Skeletal muscle tissue (tissue), 4 donors: ENCODE measurements around the gene PGS1. TPM values are rescaled to one million over a fixed set of nuclear protein-coding genes. Genes with fewer than 3 reads are reported as not detected.

Experiments
- H3K27ac ChIP-seq: one replicate; pipeline ENCODE4 v1.7.0; 2013; ENCODE audit warnings: mild to moderate bottlenecking, low read depth, low read length, inconsistent platforms
- H3K27me3 ChIP-seq, 3 donors: one replicate each; pipeline ENCODE4 v1.7.0; 2013; ENCODE audit warnings: low read length in 3 of 3; ENCODE audit not compliant: control insufficient read depth in 3 of 3, insufficient read depth in 3 of 3
- H3K36me3 ChIP-seq, 3 donors: one replicate each; pipeline ENCODE4 v1.7.0; 2013; ENCODE audit warnings: low read length in 3 of 3; ENCODE audit not compliant: control insufficient read depth in 3 of 3, insufficient read depth in 3 of 3
- H3K4me1 ChIP-seq, 3 donors: one replicate each; pipeline ENCODE4 v1.7.0; 2013; ENCODE audit warnings: low read length in 3 of 3, mild to moderate bottlenecking in 3 of 3; ENCODE audit not compliant: control insufficient read depth in 3 of 3, insufficient read depth in 3 of 3
- H3K4me3 ChIP-seq, 3 donors: one replicate each; pipeline ENCODE4 v1.7.0; 2013; ENCODE audit warnings: low read length in 3 of 3
- H3K9ac ChIP-seq, 3 donors: one replicate each; pipeline ENCODE4 v1.7.0; 2013; ENCODE audit warnings: low read length in 3 of 3, mild to moderate bottlenecking in 3 of 3, moderate library complexity in 2 of 3, low read depth in 1 of 3
- H3K9me3 ChIP-seq, 3 donors: one replicate each; pipeline ENCODE4 v1.7.0; 2013; ENCODE audit warnings: low read length in 3 of 3; ENCODE audit not compliant: control insufficient read depth in 3 of 3
- total RNA-seq: library from RNA; depleted of rRNA; stranded (reverse); fragments of >200 nt; gene quantifications from one replicate; pipeline ENCODE4 v1.2.3, GENCODE V29; 2014
- donor health status: Osteomylitis.

The PGS1 gene
- total RNA-seq, 1 donor from 2014 or later, result 15.1 TPM

DNA sequence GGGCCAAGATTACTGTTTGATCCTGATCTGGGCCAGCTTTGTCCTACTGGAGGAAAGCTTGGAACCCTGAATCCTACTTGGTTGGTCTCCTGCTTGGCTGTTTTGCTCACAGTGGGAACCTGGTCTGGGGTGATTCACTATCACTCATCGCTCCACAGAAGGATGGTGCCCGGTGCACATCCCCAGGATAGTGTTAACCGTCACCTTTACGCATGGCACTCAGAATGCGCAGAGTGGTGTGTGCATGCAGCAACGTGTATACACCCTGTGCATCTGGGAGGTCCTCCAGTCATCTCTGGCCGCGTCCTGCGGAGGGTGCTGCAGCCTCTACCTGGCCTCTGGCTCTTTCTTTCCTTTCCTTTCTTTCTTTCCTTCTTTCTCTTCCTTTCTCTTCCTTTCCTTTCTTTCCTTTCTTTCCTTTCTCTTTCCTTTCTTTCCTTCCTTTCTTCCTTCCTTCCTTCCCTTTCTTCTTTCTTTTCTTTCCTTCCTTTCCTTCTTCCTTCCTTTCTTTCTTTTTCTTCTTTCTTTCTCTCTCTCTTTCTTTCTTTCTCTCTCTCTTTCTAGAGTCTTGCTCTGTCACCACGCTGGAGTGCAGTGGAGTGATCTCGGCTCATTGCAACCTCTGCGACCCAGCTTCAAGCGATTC, 31.7 kb upstream of the PGS1 start:
- Histone ChIP-seq H3K9me3 (no peaks in the 10 kb centered on the region), H3K9ac (peak overlapping the region in 2 of 3 donors; percentile 7 to 35), H3K36me3 (no peaks in the 10 kb centered on the region), H3K4me3 (peak overlapping the region in 2 of 3 donors; percentile 27 to 52), H3K4me1 (peaks cover 62 to 85% (median 62%) of the 10 kb centered on the region in 3 donors), H3K27me3 (no peaks in the 10 kb centered on the region), H3K27ac (peak overlapping the region; percentile 62)

DNA sequence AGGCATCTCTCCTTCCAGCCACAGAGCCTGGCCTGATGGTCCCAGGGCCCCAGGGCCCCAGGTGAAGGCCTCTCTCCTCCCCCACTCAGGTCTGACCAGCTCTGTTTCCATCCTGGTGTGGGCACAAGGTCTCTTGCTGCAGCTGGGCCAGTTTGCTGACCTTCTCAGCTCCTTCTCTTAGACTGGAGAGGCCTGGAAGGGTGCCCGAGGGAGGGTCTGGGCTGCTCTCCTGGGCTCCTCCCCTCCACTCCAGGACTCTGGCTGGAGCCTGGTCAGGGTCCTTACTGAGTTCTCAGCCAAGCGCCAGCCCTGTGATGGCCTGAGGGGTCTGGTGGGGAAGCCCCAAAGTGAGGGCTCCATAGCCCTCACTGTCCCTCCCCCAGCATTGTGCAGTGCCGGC, 31.0 kb upstream of the PGS1 start:
- peaks cover 64 to 86% (median 68%) of the 10 kb centered on the region in 3 donors for H3K4me1 ChIP-seq
- no peak overlapping the region for H3K27ac ChIP-seq
- no peaks in the 10 kb centered on the region for H3K9me3 ChIP-seq
- no peaks in the 10 kb centered on the region for H3K36me3 ChIP-seq
- no peaks in the 10 kb centered on the region for H3K27me3 ChIP-seq
- H3K9ac ChIP-seq, result no peak overlapping the region
- H3K4me3 ChIP-seq, result no peak overlapping the region

DNA sequence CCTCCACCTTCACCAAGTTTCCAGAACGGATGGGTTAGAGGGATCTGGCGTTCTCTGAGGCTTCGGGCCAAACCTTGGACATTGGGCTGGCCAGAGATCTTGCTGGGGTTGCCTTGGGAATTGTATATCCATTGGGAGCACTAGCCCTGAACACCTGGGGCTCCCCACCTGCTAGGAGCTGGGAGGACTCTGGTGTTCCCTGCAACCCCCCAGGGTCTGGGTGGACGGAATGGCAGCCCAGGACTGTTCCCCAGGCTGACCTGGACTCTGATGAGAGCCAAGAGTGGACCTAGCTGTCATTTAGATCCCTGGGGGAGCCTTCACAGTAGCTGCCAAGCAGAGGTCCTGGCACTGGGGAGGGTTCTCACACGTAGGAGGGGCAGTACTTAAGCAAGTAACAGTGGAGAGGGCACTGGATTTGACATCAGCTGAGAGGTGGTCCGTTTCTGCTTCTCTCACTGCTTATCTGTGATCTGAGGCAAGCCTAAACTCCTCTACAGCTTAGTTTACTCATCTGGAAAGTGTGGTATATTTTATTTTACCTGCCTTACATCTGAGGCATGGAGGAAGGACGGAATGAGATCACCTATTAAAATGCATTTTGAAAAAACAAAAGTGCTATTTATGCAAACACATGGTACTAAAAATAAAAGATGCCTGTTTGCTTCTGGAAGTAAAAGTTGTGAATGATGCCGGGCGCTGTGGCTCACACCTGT, 30.2 kb upstream of the PGS1 start:
- Histone ChIP-seq H3K27ac (no peak overlapping the region), H3K9me3 (no peaks in the 10 kb centered on the region), H3K4me3 (no peak overlapping the region), H3K4me1 (peaks cover 60 to 81% (median 64%) of the 10 kb centered on the region in 3 donors), H3K36me3 (no peaks in the 10 kb centered on the region), H3K9ac (peak overlapping the region in 1 of 3 donors; percentile 54), H3K27me3 (no peaks in the 10 kb centered on the region)

DNA sequence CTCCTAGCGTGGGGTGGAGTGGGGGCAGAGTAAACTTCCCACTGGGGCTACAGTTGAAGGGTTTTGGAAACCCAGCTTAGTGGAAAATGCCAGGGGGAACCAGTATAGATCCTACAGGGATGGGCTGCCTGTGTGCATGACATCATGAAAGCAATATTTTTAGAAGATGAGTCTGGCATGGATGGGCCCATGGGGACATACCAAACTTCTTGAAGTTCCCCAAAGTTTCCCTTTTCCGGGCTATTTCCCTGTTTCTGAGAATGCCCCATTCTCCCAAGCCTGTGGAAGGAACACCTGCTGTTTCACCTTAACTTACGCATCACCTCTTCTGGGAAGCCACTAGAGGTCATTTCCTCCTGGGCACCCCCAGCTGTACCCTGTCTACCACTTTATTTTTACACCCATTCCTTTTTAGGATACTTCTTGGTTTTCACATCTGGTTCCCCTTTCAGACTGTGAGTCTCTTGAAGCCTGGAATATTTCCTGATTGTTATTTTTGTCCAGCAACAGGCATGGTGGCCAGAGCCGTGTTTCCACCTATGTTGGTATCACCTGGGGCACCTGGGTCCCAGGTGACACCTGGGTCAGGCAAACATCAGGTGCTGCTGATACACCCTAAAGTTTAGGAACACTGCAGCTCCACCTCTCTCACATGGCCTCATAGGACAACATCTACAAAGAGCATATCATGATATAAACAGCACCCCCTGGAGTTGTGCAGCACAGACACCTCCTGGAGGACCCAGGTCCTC, 28.4 kb upstream of the PGS1 start:
- Histone ChIP-seq H3K36me3 (no peaks in the 10 kb centered on the region), H3K27me3 (no peaks in the 10 kb centered on the region), H3K27ac (peak overlapping the region; percentile 33), H3K9me3 (no peaks in the 10 kb centered on the region), H3K4me3 (no peak overlapping the region), H3K4me1 (peaks cover 56 to 83% (median 64%) of the 10 kb centered on the region in 3 donors), H3K9ac (no peak overlapping the region)

DNA sequence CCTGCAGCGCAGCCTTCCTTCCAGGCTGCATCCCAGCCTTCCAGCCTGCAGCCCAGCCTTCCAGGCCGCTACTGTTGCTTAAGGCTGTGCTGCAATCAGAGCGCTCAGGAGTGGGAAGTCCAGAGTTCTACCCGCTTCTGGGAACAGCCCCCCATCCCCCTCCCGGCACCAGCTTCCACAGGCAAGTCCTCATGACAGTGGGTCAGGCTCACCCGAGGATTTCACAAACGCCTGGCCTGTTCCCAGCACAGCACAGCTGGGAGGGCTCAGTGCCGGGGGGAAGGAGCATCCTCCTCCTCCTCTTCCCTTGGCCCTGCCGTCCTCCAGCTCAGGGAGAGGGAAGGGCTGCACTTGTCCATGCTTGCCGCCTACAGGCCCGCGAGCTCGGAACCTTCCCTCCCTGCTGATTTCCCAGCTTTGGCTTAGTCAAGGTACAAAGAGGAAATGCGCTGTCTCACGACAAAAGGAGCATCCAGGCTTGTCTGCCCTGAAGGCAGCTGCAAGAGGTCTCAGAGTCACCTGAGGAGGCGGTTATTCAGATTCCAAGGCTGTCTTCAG, 26.9 kb upstream of the PGS1 start:
- H3K4me1 ChIP-seq, result peaks cover 54 to 83% (median 64%) of the 10 kb centered on the region in 3 donors

DNA sequence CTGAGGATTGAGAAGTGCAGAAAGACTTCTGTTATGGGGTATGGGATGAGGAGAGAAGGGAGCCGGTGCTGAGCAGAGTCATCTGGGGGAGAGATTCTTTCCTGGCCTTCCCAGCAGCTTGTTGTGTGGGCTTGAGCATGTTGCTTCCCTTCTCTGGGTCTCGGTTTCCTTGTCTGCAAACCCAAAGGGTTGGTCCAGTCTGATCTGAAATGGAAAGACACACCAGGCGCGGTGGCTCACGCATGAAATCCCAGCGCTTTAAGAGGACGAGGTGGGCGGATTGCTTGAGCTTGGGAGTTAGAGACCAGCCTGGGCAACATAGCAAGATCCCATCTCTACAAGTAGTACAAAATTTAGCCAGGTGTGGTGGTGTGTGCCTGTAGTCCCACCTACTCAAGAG, 24.6 kb upstream of the PGS1 start:
- H3K9ac ChIP-seq, result peak overlapping the region; percentile 68 to 79 (median 75)
- H3K4me1 ChIP-seq, result peaks cover 65 to 86% (median 78%) of the 10 kb centered on the region in 3 donors
- H3K9me3 ChIP-seq, result no peaks in the 10 kb centered on the region
- peak overlapping the region in 1 of 3 donors; percentile 61 for H3K4me3 ChIP-seq
- H3K27me3 ChIP-seq, result no peaks in the 10 kb centered on the region
- H3K36me3 ChIP-seq, result peaks cover 6 to 14% (median 11%) of the 10 kb centered on the region in 3 donors
- H3K27ac ChIP-seq, result peak overlapping the region; percentile 96

More for the DNA sequence above, 26.9 kb upstream of the PGS1 start:
- H3K27me3 ChIP-seq, result no peaks in the 10 kb centered on the region
- peak overlapping the region; percentile 40 to 68 (median 41) for H3K9ac ChIP-seq
- peak overlapping the region; percentile 96 for H3K27ac ChIP-seq
- H3K4me3 ChIP-seq, result peak overlapping the region; percentile 35 to 64 (median 41)
- H3K9me3 ChIP-seq, result no peaks in the 10 kb centered on the region
- H3K36me3 ChIP-seq, result no peaks in the 10 kb centered on the region

DNA sequence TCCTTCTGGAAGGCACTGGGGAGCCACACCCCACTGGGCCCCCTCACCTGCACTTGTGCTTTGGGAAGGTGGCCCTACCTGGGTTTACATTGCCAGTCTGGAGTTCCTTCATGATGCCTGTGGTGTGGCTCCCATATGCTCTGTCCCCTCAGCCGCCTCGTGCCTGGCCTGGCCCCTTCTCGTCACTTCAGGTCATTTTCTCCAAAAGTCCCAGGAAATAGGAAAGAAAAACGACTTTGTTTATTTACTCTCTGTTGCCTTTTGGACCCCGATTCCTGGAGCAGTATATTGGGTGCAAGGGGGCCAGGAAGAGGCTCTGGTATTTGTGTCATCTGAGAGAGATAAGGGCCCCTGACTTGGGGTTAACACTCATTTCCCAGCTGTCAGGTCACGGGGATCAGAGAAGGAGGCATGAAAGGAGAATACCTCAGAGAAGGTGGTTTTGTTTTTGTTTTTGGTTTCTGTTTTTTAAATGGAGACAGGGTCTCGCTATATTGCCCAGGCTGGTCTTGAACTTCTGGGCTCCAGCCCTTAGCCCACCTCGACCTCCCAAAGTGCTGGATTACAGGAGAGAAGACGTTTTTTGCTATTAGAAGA, 23.3 kb upstream of the PGS1 start:
- H3K36me3 ChIP-seq, result peaks cover 6 to 14% (median 11%) of the 10 kb centered on the region in 3 donors
- peak overlapping the region; percentile 96 for H3K27ac ChIP-seq
- peak overlapping the region in 1 of 3 donors; percentile 43 for H3K9ac ChIP-seq
- H3K9me3 ChIP-seq, result no peaks in the 10 kb centered on the region
- peaks cover 65 to 79% (median 72%) of the 10 kb centered on the region in 3 donors for H3K4me1 ChIP-seq
- no peaks in the 10 kb centered on the region for H3K27me3 ChIP-seq
- H3K4me3 ChIP-seq, result no peak overlapping the region

DNA sequence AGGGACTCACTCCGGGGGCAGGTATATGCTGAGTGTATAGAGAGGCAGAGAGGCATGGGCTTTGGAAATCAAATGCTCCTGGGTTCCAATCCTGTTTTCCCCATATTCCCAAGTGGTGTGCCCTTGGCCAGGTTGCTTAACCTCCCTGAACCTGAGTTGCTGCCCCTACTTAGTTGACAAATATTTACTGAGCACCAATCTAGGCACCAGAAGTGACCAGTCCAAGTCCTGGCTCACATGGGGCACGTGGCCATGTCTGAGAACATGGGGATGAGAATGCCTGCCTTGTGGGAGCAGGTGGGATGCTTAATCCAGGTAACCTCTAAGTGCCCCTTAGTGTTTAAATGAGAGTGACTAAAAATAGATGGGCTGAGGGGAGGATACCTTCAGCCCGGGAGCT, 22.7 kb upstream of the PGS1 start:
- Histone ChIP-seq H3K27me3 (no peaks in the 10 kb centered on the region), H3K27ac (peak overlapping the region; percentile 96), H3K4me3 (no peak overlapping the region), H3K9ac (peak overlapping the region in 2 of 3 donors; percentile 57 to 77), H3K9me3 (no peaks in the 10 kb centered on the region), H3K4me1 (peaks cover 67 to 77% (median 74%) of the 10 kb centered on the region in 3 donors), H3K36me3 (peaks cover 6 to 14% (median 11%) of the 10 kb centered on the region in 3 donors)

DNA sequence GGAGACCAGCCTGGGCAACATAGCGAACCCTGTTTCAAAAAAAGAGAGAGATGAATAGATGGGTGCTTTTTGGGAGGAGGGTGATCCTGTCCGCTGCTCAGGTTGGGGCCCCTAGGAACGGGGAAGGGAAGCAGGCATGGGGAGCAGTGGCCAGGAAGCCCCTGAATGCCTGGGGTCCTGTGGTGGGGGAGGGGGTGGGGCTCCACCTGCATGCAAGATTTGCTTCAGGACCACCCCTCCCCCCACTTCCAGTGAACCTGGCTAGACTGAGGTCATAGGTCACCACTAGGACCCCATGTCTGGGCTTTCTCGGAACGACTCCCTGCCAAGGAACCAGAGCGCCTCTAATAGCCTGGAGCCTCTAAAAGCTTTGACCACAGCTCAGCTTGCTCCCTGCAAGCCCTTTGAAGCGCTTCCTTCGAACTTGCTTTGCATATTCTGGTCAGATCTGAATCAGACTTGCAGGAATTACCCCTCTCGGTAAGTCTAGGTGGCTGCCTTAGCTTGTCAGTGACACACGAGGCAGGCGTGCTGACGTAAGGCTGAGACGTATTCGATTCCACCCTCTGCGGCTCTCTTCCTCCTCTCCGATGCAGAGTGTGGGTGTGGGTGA, 22.2 kb upstream of the PGS1 start:
- Histone ChIP-seq H3K36me3 (peaks cover 6 to 14% (median 11%) of the 10 kb centered on the region in 3 donors), H3K4me3 (peak overlapping the region in 2 of 3 donors; percentile 13 to 56), H3K9ac (peak overlapping the region; percentile 57 to 77 (median 73)), H3K27me3 (no peaks in the 10 kb centered on the region), H3K27ac (peak overlapping the region; percentile 96), H3K4me1 (peaks cover 67 to 75% (median 74%) of the 10 kb centered on the region in 3 donors), H3K9me3 (no peaks in the 10 kb centered on the region)
